DND-41 (cell line): Measurements from ENCODE around the gene NDUFA7.

Source experiments
- ATAC-seq: fragments of 200-7000 bp; cut with Tn5 transposase; 3 replicates; pipeline ENCODE4 v1.9.1; 2021; ENCODE audit warnings: low read depth; ENCODE audit not compliant: insufficient read depth
- DNase-seq: peaks from one replicate; pipeline ENCODE4 v3.0.0-alpha.2; 2020
- H2AFZ ChIP-seq: 2 replicates; pipeline ENCODE4 v1.6.0; 2012; ENCODE audit warnings: low read depth, low read length
- H3K27ac ChIP-seq: 2 replicates; pipeline ENCODE4 v1.5.1; 2012; ENCODE audit warnings: low read length, inconsistent platforms
- H3K27me3 ChIP-seq: fragments of 200-600 bp; sonication (generic); 2 replicates; pipeline ENCODE4 v1.6.0; 2012; ENCODE audit warnings: low read length, mild to moderate bottlenecking, inconsistent platforms; ENCODE audit not compliant: insufficient read depth, poor library complexity
- H3K36me3 ChIP-seq: 2 replicates; pipeline ENCODE4 v1.5.1; 2012; ENCODE audit warnings: low read length, inconsistent platforms; ENCODE audit not compliant: insufficient read depth
- H3K4me1 ChIP-seq: 2 replicates; pipeline ENCODE4 v1.5.1; 2012; ENCODE audit warnings: mild to moderate bottlenecking, low read length; ENCODE audit not compliant: insufficient read depth
- H3K4me2 ChIP-seq: 2 replicates; pipeline ENCODE4 v1.6.0; 2012; ENCODE audit warnings: mild to moderate bottlenecking, moderate library complexity, low read length, inconsistent platforms; ENCODE audit not compliant: insufficient read depth
- H3K4me3 ChIP-seq, 2 experiments: fragments of 200-600 bp in 1 of 2; shearing (Covaris generic) in 1 of 2; 2 replicates each; pipeline ENCODE4 v1.5.1; 2012 to 2016; ENCODE audit warnings: inconsistent platforms in 2 of 2, low read length in 2 of 2, mild to moderate bottlenecking in 2 of 2, low read depth in 1 of 2, moderate library complexity in 1 of 2
- H3K79me2 ChIP-seq: 2 replicates; pipeline ENCODE4 v1.6.0; 2012; ENCODE audit warnings: low read length, inconsistent platforms; ENCODE audit not compliant: insufficient read depth
- H3K9ac ChIP-seq: 2 replicates; pipeline ENCODE4 v1.6.0; 2012; ENCODE audit warnings: low read depth, mild to moderate bottlenecking, inconsistent platforms, low read length, moderate library complexity
- H3K9me3 ChIP-seq: 2 replicates; pipeline ENCODE4 v1.5.1; 2012; ENCODE audit warnings: low read length, moderate library complexity, mild to moderate bottlenecking, inconsistent platforms; ENCODE audit not compliant: insufficient read depth, severe bottlenecking
- H4K20me1 ChIP-seq: 2 replicates; pipeline ENCODE4 v1.6.0; 2012; ENCODE audit warnings: low read length; ENCODE audit not compliant: insufficient read depth
- EZH2 ChIP-seq: IDR thresholded peaks from 3 replicates; pipeline ENCODE4 v1.6.1; 2012; ENCODE audit warnings: borderline replicate concordance, low read depth, mild to moderate bottlenecking, moderate library complexity, low read length, inconsistent platforms; ENCODE audit not compliant: severe bottlenecking
- TF ChIP-seq, protein P1 (sequence below): IDR thresholded peaks from 2 replicates; pipeline ENCODE4 v1.5.1; 2012; ENCODE audit warnings: borderline replicate concordance, low read length, moderate library complexity, mild to moderate bottlenecking; ENCODE audit not compliant: poor library complexity, severe bottlenecking; ENCODE audit errors: extremely low read depth

Gene NDUFA7

DNA sequence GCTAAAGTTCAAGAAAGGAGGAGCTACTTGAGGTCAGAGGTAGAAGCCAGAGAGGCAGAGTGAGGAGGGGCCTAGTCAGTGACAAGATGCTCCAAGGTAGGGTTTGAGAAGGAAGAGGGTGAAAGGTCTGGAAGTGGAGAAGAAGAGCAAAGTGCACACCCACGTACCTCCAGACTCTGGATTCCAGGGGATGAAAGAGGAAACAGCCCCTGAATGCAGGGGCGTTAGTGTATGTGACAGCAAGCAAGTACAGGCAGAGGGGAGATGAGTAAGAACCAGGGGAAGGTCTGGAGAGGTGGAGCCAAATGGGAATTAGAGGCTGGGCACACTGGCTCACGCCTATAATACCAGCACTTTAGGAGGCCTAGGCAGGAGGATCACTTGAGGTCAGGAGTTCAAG lies 8.8 kb upstream of the NDUFA7 start:
- Histone ChIP-seq H3K4me2 (no peak overlapping the region), H3K4me1 (no peaks in the 10 kb centered on the region), H4K20me1 (no peaks in the 10 kb centered on the region), H3K27me3 (no peaks in the 10 kb centered on the region), H3K79me2 (no peaks in the 10 kb centered on the region), H3K27ac (no peak overlapping the region), H3K9me3 (no peaks in the 10 kb centered on the region), H2AFZ (no peak overlapping the region), H3K9ac (no peak overlapping the region), H3K4me3 (no peak overlapping the region), H3K36me3 (no peaks in the 10 kb centered on the region)
- no peak for ATAC-seq
- TF ChIP-seq EZH2, result no peak
- TF ChIP-seq, protein P1, sequence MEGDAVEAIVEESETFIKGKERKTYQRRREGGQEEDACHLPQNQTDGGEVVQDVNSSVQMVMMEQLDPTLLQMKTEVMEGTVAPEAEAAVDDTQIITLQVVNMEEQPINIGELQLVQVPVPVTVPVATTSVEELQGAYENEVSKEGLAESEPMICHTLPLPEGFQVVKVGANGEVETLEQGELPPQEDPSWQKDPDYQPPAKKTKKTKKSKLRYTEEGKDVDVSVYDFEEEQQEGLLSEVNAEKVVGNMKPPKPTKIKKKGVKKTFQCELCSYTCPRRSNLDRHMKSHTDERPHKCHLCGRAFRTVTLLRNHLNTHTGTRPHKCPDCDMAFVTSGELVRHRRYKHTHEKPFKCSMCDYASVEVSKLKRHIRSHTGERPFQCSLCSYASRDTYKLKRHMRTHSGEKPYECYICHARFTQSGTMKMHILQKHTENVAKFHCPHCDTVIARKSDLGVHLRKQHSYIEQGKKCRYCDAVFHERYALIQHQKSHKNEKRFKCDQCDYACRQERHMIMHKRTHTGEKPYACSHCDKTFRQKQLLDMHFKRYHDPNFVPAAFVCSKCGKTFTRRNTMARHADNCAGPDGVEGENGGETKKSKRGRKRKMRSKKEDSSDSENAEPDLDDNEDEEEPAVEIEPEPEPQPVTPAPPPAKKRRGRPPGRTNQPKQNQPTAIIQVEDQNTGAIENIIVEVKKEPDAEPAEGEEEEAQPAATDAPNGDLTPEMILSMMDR, result no peak
- DNase-seq, result no peak

- Histone ChIP-seq H4K20me1 (peaks cover 23% of the 10 kb centered on the region), H3K4me3 (no peak overlapping the region), H3K79me2 (peaks cover 31% of the 10 kb centered on the region), H2AFZ (no peak overlapping the region), H3K9ac (no peak overlapping the region), H3K27ac (no peak overlapping the region), H3K4me2 (no peak overlapping the region), H3K27me3 (no peaks in the 10 kb centered on the region), H3K4me1 (peaks cover 20% of the 10 kb centered on the region), H3K9me3 (no peaks in the 10 kb centered on the region), H3K36me3 (peaks cover 26% of the 10 kb centered on the region)
- no peak for DNase-seq
- TF ChIP-seq, protein P1, result no peak
- TF ChIP-seq EZH2, result no peak
- ATAC-seq, result no peak
Measured at GRCh38 chr19:8325454-8325853, 4.3 kb upstream of the NDUFA7 start.

DNA sequence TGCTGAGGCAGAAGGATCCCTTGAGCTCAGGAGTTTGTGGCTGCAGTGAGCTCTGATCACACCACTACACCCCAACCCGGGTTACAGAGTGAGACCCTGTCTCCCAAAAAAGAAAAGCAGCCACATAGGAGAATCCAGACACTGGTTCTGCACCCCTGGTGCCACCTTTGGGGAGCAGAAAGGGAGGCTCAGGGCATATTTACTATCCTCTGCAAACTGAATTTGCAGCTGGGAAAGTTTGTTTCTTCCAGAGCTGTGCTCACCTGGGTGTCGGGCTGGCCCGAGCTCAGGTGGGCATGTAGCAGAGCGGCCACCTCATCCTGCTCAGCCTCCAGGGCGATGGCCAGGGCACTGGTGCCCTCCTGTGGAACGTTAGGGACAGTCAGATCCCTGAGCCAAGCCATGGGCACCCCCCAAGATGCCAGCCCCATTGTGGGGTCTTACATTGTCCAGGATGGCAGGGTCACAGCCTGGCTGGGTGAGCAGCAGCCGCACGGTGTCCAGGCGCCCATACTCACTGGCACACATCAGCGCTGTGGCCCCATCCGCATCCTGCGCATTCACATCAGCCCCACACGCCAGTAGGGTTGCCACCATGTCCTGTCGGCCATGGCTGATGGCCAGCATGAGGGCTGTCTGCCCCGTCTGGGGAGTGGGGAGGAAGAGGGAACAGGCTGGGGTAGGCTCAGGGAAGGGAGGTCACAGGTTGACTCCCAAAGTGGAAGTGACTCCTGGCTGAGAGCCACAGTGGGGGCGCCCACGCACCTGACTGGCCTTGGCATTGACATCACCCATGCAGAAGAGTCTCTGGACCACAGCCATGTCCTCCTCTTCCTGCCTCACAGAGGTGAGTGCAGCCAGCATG lies 3.2 kb upstream of the NDUFA7 start:
- ATAC-seq (0 out of 3 replicates have a peak, but pooled peaks have one; percentile 3), DNase-seq (peak; percentile 29)
- Histone ChIP-seq H3K36me3 (peaks cover 26% of the 10 kb centered on the region), H3K4me2 (no peak overlapping the region), H3K9me3 (no peaks in the 10 kb centered on the region), H3K4me3 (no peak overlapping the region), H4K20me1 (peaks cover 23% of the 10 kb centered on the region), H3K27ac (no peak overlapping the region), H2AFZ (no peak overlapping the region), H3K27me3 (no peaks in the 10 kb centered on the region), H3K9ac (no peak overlapping the region), H3K4me1 (peaks cover 31% of the 10 kb centered on the region), H3K79me2 (peaks cover 41% of the 10 kb centered on the region)
- TF ChIP-seq, protein P1, result peak; percentile 40
- TF ChIP-seq EZH2, result no peak

GRCh38 chr19:8323781-8324185 lies 2.6 kb upstream of the NDUFA7 start:
- no peak overlapping the region for H3K27ac ChIP-seq
- peak overlapping the region; percentile 83; the same call in 1 of the 2 replicates for H3K4me2 ChIP-seq
- H3K27me3 ChIP-seq, result no peaks in the 10 kb centered on the region
- DNase-seq, result no peak
- H3K36me3 ChIP-seq, result peaks cover 26% of the 10 kb centered on the region
- peaks cover 37% of the 10 kb centered on the region for H3K4me1 ChIP-seq
- H3K9me3 ChIP-seq, result no peaks in the 10 kb centered on the region
- H2AFZ ChIP-seq, result no peak overlapping the region
- TF ChIP-seq EZH2, result no peak
- TF ChIP-seq, protein P1, result no peak
- H4K20me1 ChIP-seq, result peaks cover 23% of the 10 kb centered on the region
- no peak overlapping the region for H3K9ac ChIP-seq
- no peak overlapping the region for H3K4me3 ChIP-seq
- peaks cover 47% of the 10 kb centered on the region for H3K79me2 ChIP-seq
- ATAC-seq, result no peak
